Fibroblast of lung (primary cell): ENCODE results near the gene ACADS.

ENCODE experiments used
- EZH2 ChIP-seq: IDR thresholded peaks from 2 replicates; pipeline ENCODE4 v1.5.1; 2012; ENCODE audit warnings: low read length, control low read depth, mild to moderate bottlenecking; ENCODE audit errors: missing control alignments
- TF ChIP-seq, protein P1 (sequence below), 2 donors: IDR thresholded peaks in 1 of 2; conservative IDR thresholded peaks in 1 of 2; 1 replicate in 1 of 2; 2 replicates in 1 of 2; pipeline ENCODE4 v1.5.1; 2011 to 2012; ENCODE audit warnings: low read length in 2 of 2, control low read depth in 1 of 2, inconsistent platforms in 1 of 2, low read depth in 1 of 2, mild to moderate bottlenecking in 1 of 2

DNA sequence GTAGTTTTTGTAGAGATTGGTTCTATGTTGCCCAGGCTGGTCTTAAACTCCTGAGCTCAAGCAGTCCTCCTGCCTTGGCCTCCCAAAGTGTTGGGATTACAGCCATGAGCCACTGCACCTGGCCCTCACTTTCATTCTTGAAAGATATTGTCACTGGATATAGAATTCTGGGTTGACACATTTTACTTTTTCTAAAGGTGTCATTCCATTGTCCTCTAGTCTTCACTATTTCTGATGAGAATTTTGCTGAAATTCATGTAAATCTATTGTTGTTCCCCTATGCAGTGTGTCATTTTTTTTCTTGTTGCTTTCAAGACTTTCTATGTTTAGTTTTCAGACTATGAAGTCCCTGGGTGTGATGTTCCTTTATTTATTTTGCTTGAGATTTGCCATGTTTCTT lies 29.2 kb downstream of the ACADS start:
- TF ChIP-seq, protein P1, sequence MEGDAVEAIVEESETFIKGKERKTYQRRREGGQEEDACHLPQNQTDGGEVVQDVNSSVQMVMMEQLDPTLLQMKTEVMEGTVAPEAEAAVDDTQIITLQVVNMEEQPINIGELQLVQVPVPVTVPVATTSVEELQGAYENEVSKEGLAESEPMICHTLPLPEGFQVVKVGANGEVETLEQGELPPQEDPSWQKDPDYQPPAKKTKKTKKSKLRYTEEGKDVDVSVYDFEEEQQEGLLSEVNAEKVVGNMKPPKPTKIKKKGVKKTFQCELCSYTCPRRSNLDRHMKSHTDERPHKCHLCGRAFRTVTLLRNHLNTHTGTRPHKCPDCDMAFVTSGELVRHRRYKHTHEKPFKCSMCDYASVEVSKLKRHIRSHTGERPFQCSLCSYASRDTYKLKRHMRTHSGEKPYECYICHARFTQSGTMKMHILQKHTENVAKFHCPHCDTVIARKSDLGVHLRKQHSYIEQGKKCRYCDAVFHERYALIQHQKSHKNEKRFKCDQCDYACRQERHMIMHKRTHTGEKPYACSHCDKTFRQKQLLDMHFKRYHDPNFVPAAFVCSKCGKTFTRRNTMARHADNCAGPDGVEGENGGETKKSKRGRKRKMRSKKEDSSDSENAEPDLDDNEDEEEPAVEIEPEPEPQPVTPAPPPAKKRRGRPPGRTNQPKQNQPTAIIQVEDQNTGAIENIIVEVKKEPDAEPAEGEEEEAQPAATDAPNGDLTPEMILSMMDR (conservative IDR thresholded peaks at IDR 0.05 in 1 of 2, IDR thresholded peaks at IDR 0.05 in 1 of 2; ENCODE audit: low read depth in 1 of 2, low read length in 2 of 2), result no peak
- no peak for TF ChIP-seq EZH2
